Right lobe of liver (tissue), 4 donors: ENCODE results near the gene MOB2.

Experiments
- CTCF ChIP-seq, 4 donors: fragments of 200-600 bp in 3 of 4; fragments of 450-650 bp in 1 of 4; IDR thresholded peaks; one replicate each; pipeline versions ENCODE4 v1.5.1 to v1.8.0; 2016 to 2022; ENCODE audit warnings: antibody characterized with exemption in 4 of 4, mild to moderate bottlenecking in 2 of 4
- POLR2A ChIP-seq: fragments of 450-650 bp; IDR thresholded peaks from one replicate; pipeline ENCODE4 v1.6.1; 2017; ENCODE audit warnings: antibody characterized with exemption, mild to moderate bottlenecking
- donor health status: DM: no; HTN: no; CAD: no.
- donor health status: DM: no; HTN: no; CAD: no.
- donor health status: DM: no; HTN: yes; CAD: no.

GRCh38 chr11:1463056-1463455, 23.5 kb downstream of the MOB2 start:
- TF ChIP-seq CTCF (IDR thresholded peaks at IDR 0.05) (no peak), POLR2A (no peak)
